Measurements from ENCODE around the gene PSMD7.

GRCh38 chr16:74249254-74249653 is 47.4 kb upstream of the PSMD7 start:
- TF ChIP-seq KAT2B (IDR thresholded peaks at IDR 0.05; ENCODE audit: borderline replicate concordance, low read depth, low read length), result no peak
- no peak for TF ChIP-seq ZNF281 (CRISPR knock-in tag; IDR thresholded peaks at IDR 0.05; ENCODE audit: borderline replicate concordance)
- TF ChIP-seq ZKSCAN8 (CRISPR knock-in tag; IDR thresholded peaks at IDR 0.05; ENCODE audit: borderline replicate concordance), result no peak
- no peak for TF ChIP-seq EZH2 (conservative IDR thresholded peaks at IDR 0.05; ENCODE audit: low read depth, low read length)
- TF ChIP-seq, protein P1, sequence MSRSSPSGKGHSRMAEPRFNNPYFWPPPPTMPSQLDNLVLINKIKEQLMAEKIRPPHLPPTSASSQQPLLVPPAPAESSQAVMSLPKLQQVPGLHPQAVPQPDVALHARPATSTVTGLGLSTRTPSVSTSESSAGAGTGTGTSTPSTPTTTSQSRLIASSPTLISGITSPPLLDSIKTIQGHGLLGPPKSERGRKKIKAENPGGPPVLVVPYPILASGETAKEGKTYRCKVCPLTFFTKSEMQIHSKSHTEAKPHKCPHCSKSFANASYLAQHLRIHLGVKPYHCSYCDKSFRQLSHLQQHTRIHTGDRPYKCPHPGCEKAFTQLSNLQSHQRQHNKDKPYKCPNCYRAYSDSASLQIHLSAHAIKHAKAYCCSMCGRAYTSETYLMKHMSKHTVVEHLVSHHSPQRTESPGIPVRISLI (CRISPR knock-in tag; IDR thresholded peaks at IDR 0.05; ENCODE audit: borderline replicate concordance), result no peak
- no peak for TF ChIP-seq NR2C2 (CRISPR knock-in tag; IDR thresholded peaks at IDR 0.05; ENCODE audit: borderline replicate concordance)
- TF ChIP-seq SP2 (CRISPR knock-in tag; IDR thresholded peaks at IDR 0.05), result no peak
- no peak for TF ChIP-seq ETV6 (CRISPR knock-in tag; conservative IDR thresholded peaks at IDR 0.05)
- TF ChIP-seq, protein P2, sequence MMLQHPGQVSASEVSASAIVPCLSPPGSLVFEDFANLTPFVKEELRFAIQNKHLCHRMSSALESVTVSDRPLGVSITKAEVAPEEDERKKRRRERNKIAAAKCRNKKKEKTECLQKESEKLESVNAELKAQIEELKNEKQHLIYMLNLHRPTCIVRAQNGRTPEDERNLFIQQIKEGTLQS (CRISPR knock-in tag; IDR thresholded peaks at IDR 0.05), result no peak
- TF ChIP-seq, protein P3, sequence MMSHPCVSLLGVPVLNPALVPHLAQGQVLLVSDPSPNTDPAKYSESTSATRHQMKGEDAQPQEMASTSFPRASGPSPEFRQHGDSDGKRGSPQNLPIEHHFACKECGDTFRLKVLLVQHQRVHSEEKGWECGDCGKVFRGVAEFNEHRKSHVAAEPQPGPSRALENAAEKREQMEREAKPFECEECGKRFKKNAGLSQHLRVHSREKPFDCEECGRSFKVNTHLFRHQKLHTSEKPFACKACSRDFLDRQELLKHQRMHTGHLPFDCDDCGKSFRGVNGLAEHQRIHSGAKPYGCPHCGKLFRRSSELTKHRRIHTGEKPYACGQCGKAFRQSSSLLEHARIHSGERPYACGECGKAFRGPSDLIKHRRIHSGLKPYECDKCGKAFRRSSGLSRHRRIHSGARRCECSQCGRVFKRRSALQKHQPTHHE (CRISPR knock-in tag; IDR thresholded peaks at IDR 0.05; ENCODE audit: borderline replicate concordance), result no peak
- no peak for TF ChIP-seq CEBPZ (IDR thresholded peaks at IDR 0.05; ENCODE audit: low read length)
- TF ChIP-seq, protein P4, sequence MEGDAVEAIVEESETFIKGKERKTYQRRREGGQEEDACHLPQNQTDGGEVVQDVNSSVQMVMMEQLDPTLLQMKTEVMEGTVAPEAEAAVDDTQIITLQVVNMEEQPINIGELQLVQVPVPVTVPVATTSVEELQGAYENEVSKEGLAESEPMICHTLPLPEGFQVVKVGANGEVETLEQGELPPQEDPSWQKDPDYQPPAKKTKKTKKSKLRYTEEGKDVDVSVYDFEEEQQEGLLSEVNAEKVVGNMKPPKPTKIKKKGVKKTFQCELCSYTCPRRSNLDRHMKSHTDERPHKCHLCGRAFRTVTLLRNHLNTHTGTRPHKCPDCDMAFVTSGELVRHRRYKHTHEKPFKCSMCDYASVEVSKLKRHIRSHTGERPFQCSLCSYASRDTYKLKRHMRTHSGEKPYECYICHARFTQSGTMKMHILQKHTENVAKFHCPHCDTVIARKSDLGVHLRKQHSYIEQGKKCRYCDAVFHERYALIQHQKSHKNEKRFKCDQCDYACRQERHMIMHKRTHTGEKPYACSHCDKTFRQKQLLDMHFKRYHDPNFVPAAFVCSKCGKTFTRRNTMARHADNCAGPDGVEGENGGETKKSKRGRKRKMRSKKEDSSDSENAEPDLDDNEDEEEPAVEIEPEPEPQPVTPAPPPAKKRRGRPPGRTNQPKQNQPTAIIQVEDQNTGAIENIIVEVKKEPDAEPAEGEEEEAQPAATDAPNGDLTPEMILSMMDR (CRISPR knock-in tag; IDR thresholded peaks at IDR 0.05), result no peak
- TF ChIP-seq JUNB (CRISPR knock-in tag; IDR thresholded peaks at IDR 0.05; ENCODE audit: borderline replicate concordance), result no peak
- no peak for TF ChIP-seq REPIN1 (CRISPR knock-in tag; IDR thresholded peaks at IDR 0.05; ENCODE audit: borderline replicate concordance, low read depth)

Measured in HepG2 (cell line).